ENCODE results near the gene MTA3. TPM values are rescaled to one million over a fixed set of nuclear protein-coding genes. Genes with fewer than 3 reads are reported as not detected.

MTA3 gene
- total RNA-seq, 1 donor from 2014 or later, result 39.2 TPM

DNA sequence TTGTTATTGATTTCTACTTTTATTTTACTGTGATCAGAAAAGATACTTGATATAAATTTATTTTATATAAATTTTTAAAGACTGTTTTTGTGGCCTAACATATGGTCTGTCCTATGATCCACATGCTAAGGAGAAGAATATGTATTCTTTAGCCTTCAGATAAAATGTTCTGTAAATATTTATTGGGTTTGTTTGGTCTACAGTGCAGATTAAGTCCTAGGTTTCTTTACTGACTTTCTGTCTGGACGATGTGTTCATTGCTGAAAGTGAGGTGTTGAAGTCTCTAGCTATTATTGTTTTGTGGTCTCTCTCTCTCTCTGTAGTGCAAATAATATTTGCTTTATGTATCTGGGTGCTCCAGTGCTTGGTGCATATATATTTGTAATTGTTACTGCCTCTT is 165.4 kb downstream of the MTA3 start:
- no peak for DNase-seq (ENCODE audit: low spot score)

DNA sequence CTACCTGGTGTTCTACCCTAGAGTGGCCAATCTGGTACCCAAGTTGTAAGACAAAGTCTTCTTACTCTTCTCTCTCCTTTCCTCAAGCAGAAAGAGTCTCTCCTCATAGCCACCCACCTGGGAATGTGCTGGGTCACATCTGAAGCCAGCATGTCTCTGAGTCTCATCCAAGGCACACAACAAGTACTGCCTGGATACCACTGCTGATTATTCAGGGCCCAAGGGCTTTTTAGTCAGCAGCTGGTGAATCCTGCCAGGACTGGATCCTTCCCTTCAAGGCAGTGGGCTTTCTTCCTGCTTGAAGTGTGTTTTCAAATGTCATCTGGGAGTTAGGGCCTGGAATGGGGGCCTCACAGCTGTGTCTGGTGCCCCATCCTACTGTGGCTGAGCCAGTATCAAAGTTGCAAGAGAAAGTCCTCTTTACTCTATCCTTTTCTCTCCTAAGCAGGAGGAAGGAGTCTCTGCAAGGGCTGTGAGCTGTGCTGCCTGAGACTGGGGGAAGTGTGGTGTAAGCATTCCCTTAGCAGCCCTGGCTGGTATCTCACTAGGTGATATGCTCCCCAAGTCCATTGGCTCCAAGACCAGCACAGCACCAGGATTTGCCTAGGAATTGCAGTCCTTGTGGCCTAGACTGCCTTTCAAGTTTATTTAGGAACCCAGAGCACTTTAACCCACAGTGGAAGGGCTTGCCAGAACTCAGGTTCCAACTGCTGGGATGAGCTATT is 168.3 kb downstream of the MTA3 start:
- no peak for DNase-seq (ENCODE audit: low spot score)

DNA sequence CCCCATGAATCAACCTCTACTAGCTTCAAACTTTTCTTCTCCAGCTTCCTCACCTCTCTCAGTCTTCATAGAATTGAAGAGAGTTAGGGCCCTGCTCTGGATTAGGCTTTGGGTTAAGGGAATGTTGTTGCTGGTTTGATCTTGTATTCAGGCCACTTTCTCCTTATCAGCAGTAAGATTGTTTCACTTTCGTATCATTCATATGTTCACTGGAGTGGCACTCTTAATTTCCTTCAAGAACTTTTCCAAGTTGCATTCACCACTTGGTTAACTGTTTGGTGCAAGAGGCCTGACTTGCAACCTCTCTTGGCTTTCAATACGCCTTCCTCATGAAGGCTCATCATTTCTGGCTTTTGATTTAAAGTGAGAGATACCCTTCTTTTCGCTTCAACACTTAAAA is 172.7 kb downstream of the MTA3 start:
- DNase-seq (ENCODE audit: low spot score), result no peak

DNA sequence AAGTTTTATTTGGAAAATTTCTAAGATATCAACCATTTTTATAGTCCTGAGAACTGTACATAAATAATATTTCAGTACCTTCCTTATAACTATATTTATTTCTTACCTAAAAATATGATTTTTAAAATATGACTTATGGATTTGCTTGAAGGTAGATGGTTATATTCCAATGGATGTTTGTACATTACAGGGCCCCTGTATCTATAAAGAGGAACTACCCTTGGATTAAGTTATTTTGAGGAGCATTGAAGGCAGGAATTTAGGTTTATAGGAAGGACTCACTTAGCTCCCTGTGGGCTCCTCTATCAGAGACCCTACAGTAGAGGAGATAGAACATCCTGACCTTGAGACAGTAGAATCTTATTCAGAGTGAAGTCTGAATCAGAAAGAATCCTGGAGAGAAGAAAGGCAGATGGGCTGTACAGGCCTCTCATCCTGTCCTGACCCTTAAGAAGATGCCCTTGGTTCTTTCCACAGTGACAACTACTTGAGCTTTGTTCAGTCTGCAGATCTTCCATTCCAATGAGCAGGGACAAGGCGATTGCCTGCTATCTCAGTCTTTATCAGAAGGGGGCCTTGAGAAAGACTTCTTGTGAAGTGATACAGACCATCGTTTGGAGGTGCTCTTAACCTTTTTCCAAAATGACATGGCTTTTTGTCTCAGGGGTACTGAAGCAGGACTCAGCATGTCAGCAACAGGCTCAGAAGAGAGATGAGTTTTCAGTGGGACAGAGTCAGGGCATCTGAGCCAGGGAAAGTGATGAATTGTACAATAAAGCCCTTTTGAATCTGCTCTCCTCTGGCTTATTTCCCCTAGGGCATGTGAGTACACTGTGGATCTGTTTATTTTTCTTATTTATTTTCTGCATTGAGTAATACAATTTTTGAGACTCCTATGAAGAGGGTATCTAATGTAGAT is 174.6 kb downstream of the MTA3 start:
- DNase-seq (ENCODE audit: low spot score), result no peak

DNA sequence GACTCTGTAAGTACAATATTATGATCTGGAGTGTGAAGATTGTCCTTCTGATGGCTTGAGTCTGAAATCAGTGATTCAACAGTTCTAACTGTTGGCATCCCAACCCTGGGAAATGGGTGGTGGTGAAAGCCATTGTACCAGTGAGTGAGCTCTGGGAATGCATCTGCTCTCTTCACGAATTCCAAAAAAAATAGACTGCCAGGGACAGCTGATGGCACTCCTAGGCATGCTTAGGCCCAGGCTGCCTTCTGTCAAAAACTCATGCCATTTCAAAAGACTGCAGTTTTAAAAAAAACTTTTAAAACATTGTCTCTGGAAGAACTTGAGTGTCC is 175.2 kb downstream of the MTA3 start:
- no peak for DNase-seq (ENCODE audit: low spot score)

DNA sequence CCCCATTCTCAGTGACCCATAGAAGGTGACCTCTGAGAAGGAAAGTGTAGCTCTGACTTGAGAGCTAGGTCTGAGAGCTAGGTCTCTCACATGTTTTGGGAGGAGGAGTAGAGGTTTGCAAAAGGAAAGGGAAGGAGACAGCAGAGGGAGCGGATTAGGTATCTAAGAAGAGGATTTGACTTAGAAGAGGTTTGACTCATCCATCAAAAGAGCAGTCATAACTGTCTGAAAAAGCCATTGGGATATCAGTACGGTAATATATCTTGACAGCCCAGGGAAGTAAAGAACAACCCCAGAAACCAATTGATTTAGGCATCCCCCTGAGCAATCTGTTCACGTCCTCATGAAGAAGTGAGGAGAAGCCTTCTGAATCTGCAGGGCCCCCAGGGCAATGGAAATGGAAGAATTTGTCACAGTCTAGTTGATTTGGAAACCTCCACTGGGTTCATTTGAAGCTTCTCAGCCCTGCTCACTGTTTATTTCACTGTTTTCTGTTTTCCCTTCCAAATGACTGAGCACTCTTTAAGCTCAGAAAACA is 176.2 kb downstream of the MTA3 start:
- DNase-seq (ENCODE audit: low spot score), result no peak

DNA sequence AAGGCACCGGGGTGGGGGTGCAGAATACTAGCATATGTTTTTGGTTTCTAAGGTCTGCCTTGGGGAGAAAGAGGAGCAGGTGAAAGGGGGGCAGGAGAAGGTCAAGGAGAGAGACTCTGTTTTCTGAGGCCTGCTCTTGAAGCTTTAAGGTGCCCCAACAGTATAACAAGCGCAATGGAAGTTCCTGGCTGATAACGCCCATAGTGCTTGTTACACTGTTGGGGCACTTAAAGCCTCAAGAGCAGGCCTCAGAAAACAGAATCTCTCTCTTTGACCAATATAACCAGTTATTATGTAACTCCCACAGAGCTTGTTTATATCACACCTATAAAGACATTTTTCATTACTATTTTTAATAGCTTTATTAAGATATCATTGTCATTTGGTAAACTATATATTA is 179.0 kb downstream of the MTA3 start:
- no peak for DNase-seq (ENCODE audit: low spot score)

DNA sequence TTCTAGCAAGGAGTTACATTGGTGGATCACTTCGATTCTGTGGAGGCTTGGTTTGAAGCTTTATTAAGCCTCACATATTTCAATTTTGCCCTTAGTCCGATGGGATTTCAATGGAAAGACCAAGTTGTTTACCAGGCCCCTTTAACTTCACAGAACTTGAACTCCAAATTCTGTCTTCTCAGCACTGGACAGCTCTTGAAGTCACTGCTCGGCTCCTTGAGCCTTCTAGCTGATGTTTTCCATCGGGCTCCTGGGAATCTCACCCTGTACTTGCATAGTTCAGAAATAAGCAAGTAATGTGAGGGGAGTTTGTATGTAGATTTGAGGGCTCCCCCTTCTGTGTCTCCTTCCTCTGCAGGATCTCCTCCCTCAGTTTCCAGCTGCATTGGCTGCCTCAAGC is 180.4 kb downstream of the MTA3 start:
- DNase-seq (ENCODE audit: low spot score), result no peak

DNA sequence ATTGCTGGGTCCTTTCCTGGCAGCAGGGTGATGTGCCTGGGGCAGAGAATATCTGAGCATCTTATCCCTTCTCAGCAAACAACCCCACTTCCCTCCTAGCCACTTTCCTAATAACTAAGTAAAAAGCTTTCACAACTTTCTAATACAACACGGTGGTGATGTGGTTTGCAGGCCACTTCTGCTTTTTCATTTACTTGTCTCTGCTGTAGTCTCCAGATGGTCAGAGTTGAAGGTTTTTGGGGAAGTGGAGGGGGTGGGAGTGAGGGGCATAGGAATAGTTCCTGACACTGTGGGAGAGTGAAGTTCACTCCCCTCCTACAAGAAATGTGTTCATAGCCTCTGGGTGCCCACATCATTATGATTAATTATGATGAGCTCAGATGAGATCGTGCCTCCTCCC is 183.9 kb downstream of the MTA3 start:
- DNase-seq (ENCODE audit: low spot score), result no peak

DNA sequence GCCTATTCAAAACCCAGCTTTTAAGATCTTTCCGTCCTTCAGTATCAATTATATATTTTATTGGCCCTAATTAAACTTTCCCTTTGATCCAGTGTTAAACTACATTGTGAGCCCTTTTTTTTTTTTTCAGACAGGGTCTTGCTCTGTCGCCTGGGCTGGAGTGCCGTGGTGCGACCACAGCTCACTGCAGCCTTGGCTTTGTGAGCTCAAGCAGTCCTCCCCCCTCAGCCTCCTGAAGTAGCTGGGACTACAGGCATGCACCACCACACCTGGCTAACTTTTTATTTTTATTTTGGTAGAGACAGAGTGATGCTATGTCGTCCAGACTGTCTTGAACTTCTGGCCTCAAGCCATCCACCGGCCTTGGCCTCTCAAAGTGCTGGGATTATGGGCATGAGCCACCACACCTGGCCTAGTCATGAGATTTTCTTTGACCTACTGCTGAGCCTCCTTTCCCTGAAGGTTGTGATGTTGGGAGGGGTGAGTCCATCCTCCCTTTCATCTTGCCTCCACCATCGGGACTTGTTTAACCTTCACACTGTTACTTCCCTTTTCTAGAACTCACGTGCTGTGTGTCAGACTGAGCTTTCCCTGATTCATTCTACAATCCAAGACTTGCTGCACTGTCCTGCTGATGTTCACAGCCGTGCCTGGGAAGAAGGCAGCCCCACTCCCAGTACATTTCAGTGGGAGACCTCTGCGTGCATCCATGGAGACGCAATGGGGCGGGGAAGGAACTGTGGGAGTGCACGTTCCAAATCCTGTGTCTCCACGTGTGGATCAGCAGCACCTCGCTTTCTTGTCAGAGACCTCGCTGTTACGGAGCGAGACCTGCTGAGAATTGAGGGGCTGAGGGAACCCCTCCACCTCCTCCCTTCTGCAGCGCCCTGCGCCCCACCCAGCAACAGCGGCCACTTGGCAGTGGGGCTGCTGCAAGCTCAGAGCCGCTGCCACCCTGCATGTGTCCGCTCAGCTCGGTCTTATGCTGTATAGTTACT is 184.7 kb downstream of the MTA3 start:
- DNase-seq (ENCODE audit: low spot score), result no peak

DNA sequence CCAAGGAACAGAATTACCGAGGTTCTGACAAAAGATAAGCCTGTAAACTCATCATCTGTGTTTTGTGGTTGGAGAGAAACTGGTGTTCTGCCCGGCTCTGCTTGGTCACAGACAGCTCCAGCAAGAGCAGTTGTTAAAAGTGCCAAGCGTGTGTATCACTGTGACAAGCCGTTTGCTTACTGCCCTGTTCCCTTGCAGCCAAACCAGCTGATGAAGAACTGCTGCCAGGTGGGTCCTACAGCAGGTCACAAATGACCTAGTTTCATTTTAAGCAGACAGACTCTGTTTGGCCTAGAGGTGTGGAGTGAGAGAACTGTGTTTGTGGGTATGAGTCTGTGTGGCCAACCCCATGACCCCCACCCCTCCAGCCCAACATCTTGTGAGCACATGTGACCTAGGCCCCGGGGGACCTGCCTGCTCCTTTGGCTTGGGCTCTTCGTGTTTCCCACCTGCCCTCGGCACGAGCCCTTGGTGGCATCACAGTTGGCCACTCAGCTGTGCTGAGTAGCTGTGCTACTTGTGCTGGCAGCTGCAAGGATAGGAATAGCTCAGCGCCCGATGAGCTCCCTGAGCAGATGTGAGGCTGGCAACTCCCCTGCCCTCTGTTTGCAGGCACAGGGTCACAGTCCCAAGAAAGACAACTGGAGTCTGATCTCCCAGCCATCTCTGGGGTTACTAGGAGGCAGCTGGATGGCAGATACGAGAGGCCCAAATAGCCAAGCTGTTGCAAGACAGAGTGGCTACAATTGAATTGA is 185.8 kb downstream of the MTA3 start:
- no peak for DNase-seq (ENCODE audit: low spot score)

DNA sequence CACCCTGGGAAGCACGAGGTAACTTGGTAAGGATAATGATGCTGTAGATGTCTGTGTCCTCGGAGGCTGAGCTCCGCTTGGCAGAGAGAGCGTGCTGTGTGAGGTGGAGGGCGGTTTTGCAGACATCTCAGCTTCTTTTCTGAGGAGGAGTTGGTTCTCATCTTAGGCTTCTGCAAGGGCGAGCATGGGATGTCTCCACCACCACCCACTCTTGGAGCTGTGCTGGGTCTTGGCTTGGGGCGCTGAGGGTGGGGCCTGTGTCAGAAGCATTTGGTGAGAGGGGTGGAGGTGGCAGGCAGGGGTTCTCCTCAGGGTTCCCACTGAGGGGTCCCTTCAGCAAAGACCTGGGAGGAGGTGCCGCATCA is 186.3 kb downstream of the MTA3 start:
- DNase-seq (ENCODE audit: low spot score), result no peak

DNA sequence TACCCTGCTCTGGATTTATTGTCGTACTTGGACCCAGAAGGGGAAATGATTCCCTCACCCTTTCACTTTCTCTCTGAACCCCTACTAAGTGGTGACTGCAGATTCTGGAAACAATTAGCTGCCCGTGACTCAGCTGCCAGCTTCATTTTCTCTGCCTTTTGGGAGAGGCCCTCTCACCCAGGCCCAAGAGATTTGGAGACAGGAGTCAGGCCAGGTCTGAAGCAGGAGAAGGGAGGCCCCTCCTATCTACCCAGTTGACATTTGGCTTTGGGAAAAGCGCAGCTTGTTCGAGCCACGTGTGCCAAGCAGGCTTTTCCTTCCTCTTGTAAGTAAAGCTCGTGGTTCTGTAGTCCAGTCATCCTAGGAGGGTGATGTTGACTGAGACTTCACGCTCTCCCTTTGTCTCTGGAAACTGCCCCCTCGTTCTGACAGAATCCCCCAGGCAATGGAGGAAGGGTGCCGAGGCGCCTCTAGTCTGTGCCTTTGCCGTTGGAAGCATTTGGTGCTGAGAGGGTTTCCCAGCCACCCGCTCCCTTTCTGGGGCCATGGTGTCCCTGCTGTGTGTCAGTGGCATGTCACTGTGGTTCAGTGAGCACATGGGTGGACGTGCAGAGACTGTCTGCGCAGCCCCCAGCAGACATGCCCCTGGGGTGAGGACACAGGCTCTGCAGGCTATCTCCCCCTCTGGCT is 186.9 kb downstream of the MTA3 start:
- no peak for DNase-seq (ENCODE audit: low spot score)

DNA sequence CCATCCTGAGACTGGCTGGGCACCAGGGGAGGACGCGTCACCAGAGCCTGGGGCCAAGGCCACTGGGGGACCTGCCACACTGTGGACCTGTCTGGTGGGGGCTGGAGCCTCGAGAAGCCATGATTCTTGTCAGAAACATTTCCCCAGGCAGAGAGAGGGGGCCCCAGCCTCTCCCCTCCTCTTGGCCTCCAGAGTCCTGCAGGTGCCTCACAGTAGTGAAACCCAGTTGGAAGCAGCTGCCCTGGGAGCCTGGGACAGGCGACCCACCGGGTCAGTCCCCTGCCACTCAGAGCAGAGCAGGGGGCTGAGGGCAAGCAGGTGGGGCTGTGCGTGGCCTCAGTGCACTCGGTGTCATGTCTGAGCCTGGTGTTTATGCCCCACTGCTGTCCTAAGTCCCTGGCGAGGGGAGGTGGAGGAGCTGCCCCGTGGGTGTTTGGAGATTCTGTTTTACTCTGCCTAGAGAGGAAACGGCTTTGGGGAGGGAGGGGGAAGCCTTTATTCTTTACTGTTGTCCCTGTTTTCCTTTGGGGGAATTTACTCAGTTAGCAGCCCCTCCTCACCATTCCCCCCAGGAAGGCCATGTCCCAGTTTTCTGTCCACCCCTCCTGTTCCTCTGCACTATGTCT is 187.8 kb downstream of the MTA3 start:
- DNase-seq (ENCODE audit: low spot score), result no peak

DNA sequence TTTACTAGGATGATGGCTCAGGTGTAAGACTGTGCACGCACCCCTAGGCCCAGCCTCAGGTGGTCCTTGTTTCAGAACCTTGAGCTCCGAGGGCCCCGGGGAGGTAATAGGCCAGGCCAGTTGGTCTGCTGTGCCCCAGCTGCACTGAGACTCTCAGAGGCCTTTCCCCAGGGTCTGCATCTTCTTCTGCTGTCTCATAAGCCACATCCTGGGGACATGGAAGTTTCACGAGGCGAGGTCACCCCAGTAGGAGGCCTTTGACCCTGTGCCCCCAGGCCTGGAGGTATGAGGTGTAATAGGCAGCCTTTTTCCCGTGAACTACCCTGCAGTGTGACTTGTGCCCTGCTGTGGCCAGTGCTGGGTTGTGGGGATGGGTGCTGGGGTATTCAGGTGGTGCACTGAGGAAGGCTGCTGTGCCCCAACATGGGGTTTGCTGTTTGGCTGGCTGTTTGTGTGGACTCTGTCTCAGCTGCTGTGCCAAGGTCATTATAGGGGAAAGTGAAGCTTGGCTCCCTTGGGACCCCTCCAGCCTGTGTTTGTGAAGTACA is 188.6 kb downstream of the MTA3 start:
- DNase-seq (ENCODE audit: low spot score), result no peak

DNA sequence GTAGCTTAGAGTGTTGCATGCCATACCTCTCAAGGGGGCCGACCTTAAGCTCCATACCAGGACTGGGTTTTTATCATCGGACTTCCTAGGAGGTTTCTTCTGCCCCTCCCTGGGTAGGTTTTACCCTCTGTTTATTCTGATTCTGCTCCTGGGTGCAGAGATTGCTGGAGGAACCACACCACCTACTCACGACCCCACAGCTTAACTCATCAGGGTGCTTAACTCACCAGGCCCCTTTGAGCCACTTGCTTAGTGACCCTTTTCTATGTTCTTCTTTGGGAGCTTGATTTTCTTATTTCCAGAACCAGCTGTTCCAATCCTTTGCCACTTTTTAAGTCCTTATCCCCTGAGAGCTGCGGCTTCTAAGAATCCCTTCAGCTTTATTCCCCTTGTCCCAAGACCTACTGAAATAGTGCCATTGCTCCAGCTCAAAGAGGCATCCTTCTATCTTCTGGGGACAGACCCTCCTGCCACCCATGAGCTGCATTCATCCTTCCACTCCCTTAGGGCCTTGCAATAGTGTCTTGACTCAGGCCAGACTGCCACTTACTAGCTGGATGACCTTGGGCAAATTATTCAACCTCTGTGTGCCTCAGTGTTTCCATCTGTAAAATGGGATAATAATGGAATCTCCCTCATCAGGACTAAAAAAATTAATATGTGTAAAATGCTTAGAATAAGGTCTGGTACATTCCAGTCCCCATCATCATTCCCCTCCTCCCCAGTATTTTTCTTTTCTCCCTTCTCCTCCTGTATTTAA is 189.7 kb downstream of the MTA3 start:
- DNase-seq (ENCODE audit: low spot score), result no peak

DNA sequence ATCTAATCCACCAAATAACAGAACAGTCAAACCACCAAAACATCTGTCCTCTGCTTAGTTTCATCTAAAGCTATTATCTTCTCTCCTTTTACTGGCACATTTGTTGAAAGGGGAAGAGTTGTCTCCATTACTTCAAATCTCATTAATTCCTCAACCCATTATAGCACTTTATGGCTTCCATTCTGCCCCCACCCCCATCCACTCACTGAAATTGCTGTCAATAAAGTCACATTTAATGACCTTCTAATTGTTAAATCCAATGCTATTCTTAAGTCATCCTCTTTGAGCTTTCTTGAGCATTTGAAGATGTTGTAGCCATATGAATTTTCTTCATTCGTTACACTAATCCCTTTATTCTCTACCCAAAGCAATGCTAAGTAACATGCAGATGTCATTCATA is 190.3 kb downstream of the MTA3 start:
- DNase-seq (ENCODE audit: low spot score), result no peak

DNA sequence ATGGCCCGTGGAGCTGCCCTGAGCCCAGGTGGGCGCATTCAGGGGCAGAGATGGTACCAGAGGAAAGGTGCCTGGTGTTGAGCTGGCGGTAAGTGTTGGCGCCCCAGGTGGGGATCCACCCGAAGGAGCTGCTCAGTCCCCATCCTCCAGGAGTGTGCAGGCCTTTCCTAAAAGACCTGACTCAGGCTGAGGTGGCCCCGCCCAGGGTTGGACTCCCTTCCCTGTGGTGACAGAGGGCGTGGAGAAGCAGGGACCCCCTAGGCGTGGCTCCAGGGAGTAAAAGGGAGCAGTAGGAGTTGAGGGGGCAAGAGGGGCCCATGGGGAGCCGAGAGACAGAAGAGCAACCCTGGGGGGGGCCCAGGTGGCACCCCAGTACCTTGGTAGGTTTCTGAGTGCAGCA is 193.1 kb downstream of the MTA3 start:
- no peak for DNase-seq (ENCODE audit: low spot score)

DNA sequence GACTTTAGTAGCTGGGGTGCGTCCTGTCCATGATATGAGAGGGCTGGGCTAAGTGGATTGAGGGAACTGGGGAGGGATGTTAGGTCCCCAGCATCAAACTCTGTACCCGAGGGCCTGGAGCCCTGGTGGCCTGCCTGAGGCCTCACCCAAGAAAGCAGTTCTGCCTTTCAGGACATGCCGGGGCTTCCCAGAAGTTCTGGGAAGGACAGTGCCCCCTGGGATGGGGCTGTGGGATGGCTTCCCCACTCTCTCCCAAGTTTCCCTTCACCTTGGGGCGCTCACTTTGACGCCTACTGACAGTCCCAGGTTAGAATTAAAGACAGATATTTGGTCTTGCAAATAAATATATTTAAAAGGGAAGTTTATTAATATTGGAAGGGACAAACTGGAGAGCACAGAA is 193.7 kb downstream of the MTA3 start:
- DNase-seq (ENCODE audit: low spot score), result no peak
